Measurements from ENCODE around the gene C1orf115. TPM values are rescaled to one million over a fixed set of nuclear protein-coding genes. Genes with fewer than 3 reads are reported as not detected.

C1orf115 gene
- polyA plus RNA-seq, 1 donor from 2014 or later = 13.7 TPM

Other genes starting within 250 kb of the C1orf115 start
- 0.51 TPM for gene MARK1, start 162.2 kb upstream of the C1orf115 start, polyA plus RNA-seq
- 11.4 TPM for gene MTARC2, start 58.0 kb downstream of the C1orf115 start, polyA plus RNA-seq
- 1.6 TPM for gene MTARC1, start 96.5 kb downstream of the C1orf115 start, polyA plus RNA-seq
- gene HLX, start 189.1 kb downstream of the C1orf115 start, polyA plus RNA-seq = 10.6 TPM

Data from IgD-negative memory B cell (primary cell).